ENCODE data around the gene DTX3. TPM values are rescaled to one million over a fixed set of nuclear protein-coding genes. Genes with fewer than 3 reads are reported as not detected.

DTX3 gene
- total RNA-seq, 1 experiment from 2014 or later = 11.9 TPM

- no peaks in the 10 kb centered on the region for H4K20me1 ChIP-seq (ENCODE audit: low read length)
- BruUV-seq (replicated peaks) = no TSS peak
- no peak overlapping the region for H3K4me2 ChIP-seq (ENCODE audit: low read length)
- DNase-seq = no peak
- TF ChIP-seq EZH2 (IDR thresholded peaks at IDR 0.05; ENCODE audit: low read length, unreplicated experiment) (no peak), CTCF (conservative IDR thresholded peaks at IDR 0.05; ENCODE audit: low read depth, low read length) (no peak), EZH2phosphoT487 (IDR thresholded peaks at IDR 0.05; ENCODE audit: borderline replicate concordance, low read length) (no peak)
- no peaks in the 10 kb centered on the region for H3K9me3 ChIP-seq (ENCODE audit: low read length)
- ChIA-PET CTCF (interaction anchor here (0.6 kb wide), 1 partner anchor 76 kb away, joined by 3 read pairs; no protein-coding TSS in a partner anchor), POLR2A (ENCODE audit: unreplicated experiment) (no interaction called here)
- no peaks in the 10 kb centered on the region for H3K36me3 ChIP-seq (ENCODE audit: low read depth, low read length)
- H3F3A ChIP-seq (ENCODE audit: low read length, unreplicated experiment) = no peaks in the 10 kb centered on the region
- no peak overlapping the region for H3K27ac ChIP-seq (ENCODE audit: low read length)
- H2AFZ ChIP-seq (ENCODE audit: low read length) = no peak overlapping the region
- H3K9me2 ChIP-seq (replicated peaks; ENCODE audit: low read length) = no peaks in the 10 kb centered on the region
- peaks cover 11% of the 10 kb centered on the region for H3K4me1 ChIP-seq (ENCODE audit: insufficient read depth, low read length)
- intact Hi-C loops (cut with micrococcal nuclease) = no loop called here
- ATAC-seq = no peak
- no peak overlapping the region for H3K9ac ChIP-seq (ENCODE audit: low read length)
- no peak overlapping the region for H3K4me3 ChIP-seq (ENCODE audit: low read length)
- peaks cover under 1% of the 10 kb centered on the region; the same call in 1 of the 2 replicates for H3K79me2 ChIP-seq (ENCODE audit: low read length)
- no peaks in the 10 kb centered on the region for H3K27me3 ChIP-seq (ENCODE audit: low read length)
Observed at GRCh38 chr12:57637364-57637763, 32.7 kb downstream of the DTX3 start.

DNA sequence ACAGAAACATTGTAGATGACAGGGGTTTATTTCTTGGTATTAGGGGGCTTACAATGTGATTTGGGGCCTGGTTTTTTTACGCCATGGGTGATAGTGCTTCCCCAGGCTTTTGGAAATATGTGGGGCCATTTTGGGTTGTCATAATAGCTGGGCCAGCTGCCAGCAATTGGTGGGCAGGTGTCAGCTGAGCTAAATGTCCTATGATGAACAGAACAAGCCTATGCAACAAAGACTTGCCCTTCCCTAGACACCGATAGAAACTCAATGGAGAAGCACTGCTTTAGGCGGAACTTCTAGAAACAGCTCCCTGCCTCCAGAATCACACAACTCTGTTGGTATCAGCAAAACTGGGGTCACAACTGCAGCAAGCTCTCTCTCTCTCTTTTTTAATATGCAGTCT is 33.5 kb downstream of the DTX3 start:
- no peak overlapping the region for H3K4me3 ChIP-seq (ENCODE audit: low read length)
- no peaks in the 10 kb centered on the region for H3K79me2 ChIP-seq (ENCODE audit: low read length)
- intact Hi-C loops (cut with micrococcal nuclease) = no loop called here
- POLR2A ChIA-PET (ENCODE audit: unreplicated experiment) = no interaction called here
- H3F3A ChIP-seq (ENCODE audit: low read length, unreplicated experiment) = no peaks in the 10 kb centered on the region
- ATAC-seq (no peak), DNase-seq (no peak)
- no peaks in the 10 kb centered on the region for H3K9me2 ChIP-seq (replicated peaks; ENCODE audit: low read length)
- peaks cover 10% of the 10 kb centered on the region for H3K4me1 ChIP-seq (ENCODE audit: insufficient read depth, low read length)
- TF ChIP-seq EZH2 (IDR thresholded peaks at IDR 0.05; ENCODE audit: low read length, unreplicated experiment) (no peak), CTCF (conservative IDR thresholded peaks at IDR 0.05; ENCODE audit: low read depth, low read length) (no peak), EZH2phosphoT487 (IDR thresholded peaks at IDR 0.05; ENCODE audit: borderline replicate concordance, low read length) (no peak)
- BruUV-seq (replicated peaks) = no TSS peak
- H2AFZ ChIP-seq (ENCODE audit: low read length) = no peak overlapping the region
- H3K27ac ChIP-seq (ENCODE audit: low read length) = no peak overlapping the region
- no peak overlapping the region for H3K4me2 ChIP-seq (ENCODE audit: low read length)
- no peaks in the 10 kb centered on the region for H4K20me1 ChIP-seq (ENCODE audit: low read length)
- no peaks in the 10 kb centered on the region for H3K27me3 ChIP-seq (ENCODE audit: low read length)
- H3K9me3 ChIP-seq (ENCODE audit: low read length) = no peaks in the 10 kb centered on the region
- H3K36me3 ChIP-seq (ENCODE audit: low read depth, low read length) = no peaks in the 10 kb centered on the region
- CTCF ChIA-PET = no interaction called here
- no peak overlapping the region for H3K9ac ChIP-seq (ENCODE audit: low read length)

- no peaks in the 10 kb centered on the region for H3K36me3 ChIP-seq (ENCODE audit: low read depth, low read length)
- H3K9ac ChIP-seq (ENCODE audit: low read length) = no peak overlapping the region
- H3K9me2 ChIP-seq (replicated peaks; ENCODE audit: low read length) = no peaks in the 10 kb centered on the region
- 0 out of 2 replicates have a peak, but pooled peaks cover 4% of the 10 kb centered on the region for H3K9me3 ChIP-seq (ENCODE audit: low read length)
- ATAC-seq (no peak), DNase-seq (no peak)
- TF ChIP-seq EZH2phosphoT487 (IDR thresholded peaks at IDR 0.05; ENCODE audit: borderline replicate concordance, low read length) (no peak), CTCF (conservative IDR thresholded peaks at IDR 0.05; ENCODE audit: low read depth, low read length) (no peak), EZH2 (IDR thresholded peaks at IDR 0.05; ENCODE audit: low read length, unreplicated experiment) (no peak)
- ChIA-PET CTCF (no interaction called here), POLR2A (ENCODE audit: unreplicated experiment) (no interaction called here)
- H3K4me2 ChIP-seq (ENCODE audit: low read length) = no peak overlapping the region
- no peak overlapping the region for H3K4me3 ChIP-seq (ENCODE audit: low read length)
- H3K27me3 ChIP-seq (ENCODE audit: low read length) = no peaks in the 10 kb centered on the region
- H4K20me1 ChIP-seq (ENCODE audit: low read length) = no peaks in the 10 kb centered on the region
- no peak overlapping the region for H2AFZ ChIP-seq (ENCODE audit: low read length)
- no peaks in the 10 kb centered on the region for H3K4me1 ChIP-seq (ENCODE audit: insufficient read depth, low read length)
- intact Hi-C loops (cut with micrococcal nuclease) = no loop called here
- no peaks in the 10 kb centered on the region for H3F3A ChIP-seq (ENCODE audit: low read length, unreplicated experiment)
- BruUV-seq (replicated peaks) = no TSS peak
- H3K27ac ChIP-seq (ENCODE audit: low read length) = no peak overlapping the region
- no peaks in the 10 kb centered on the region for H3K79me2 ChIP-seq (ENCODE audit: low read length)
Observed at GRCh38 chr12:57640175-57641042, 35.8 kb downstream of the DTX3 start.
